Dermis blood vessel endothelial cell (primary cell): Measurements from ENCODE around the gene GLRX5. TPM values are rescaled to one million over a fixed set of nuclear protein-coding genes. Genes with fewer than 3 reads are reported as not detected.
"Not testable (repeated sequence)": the region's sequence is repeated elsewhere in the genome, so short reads cannot be mapped to it uniquely, and the experiment has no call there.

Experiments
- DNase-seq: peaks from one replicate; pipeline ENCODE4 v3.0.0; 2010
- total RNA-seq: library from RNA; depleted of rRNA; stranded (reverse); fragments of >200 nt; gene quantifications from 2 replicates; pipeline ENCODE4 v1.2.3, GENCODE V29; 2014

GLRX5 gene
- total RNA-seq, 1 donor from 2014 or later, result 50.2 TPM

GRCh38 chr14:95559203-95559602 lies 24.4 kb downstream of the GLRX5 start:
- no peak for DNase-seq

- peak; percentile 93 for DNase-seq
These were observed 26.2 kb downstream of the GLRX5 start for GRCh38 chr14:95561001-95561412.

GRCh38 chr14:95562892-95563685 lies 28.2 kb downstream of the GLRX5 start:
- DNase-seq, result peak; percentile 17

GRCh38 chr14:95564060-95564459 lies 29.2 kb downstream of the GLRX5 start:
- DNase-seq, result no peak

- DNase-seq, result no peak
These were observed 34.6 kb downstream of the GLRX5 start for GRCh38 chr14:95569440-95569839.

GRCh38 chr14:95573313-95573712 lies 38.5 kb downstream of the GLRX5 start:
- DNase-seq, result no peak

GRCh38 chr14:95575840-95576473 lies 41.1 kb downstream of the GLRX5 start:
- no peak for DNase-seq

- no peak for DNase-seq
These were observed 42.4 kb downstream of the GLRX5 start for GRCh38 chr14:95577067-95577800.

- DNase-seq, result no peak
These were observed 43.0 kb downstream of the GLRX5 start for GRCh38 chr14:95577870-95578269.

- DNase-seq, result not testable (repeated sequence)
These were observed 49.2 kb downstream of the GLRX5 start for GRCh38 chr14:95583836-95584617.

- no peak for DNase-seq
These were observed 51.2 kb downstream of the GLRX5 start for GRCh38 chr14:95585953-95586620.

GRCh38 chr14:95591182-95591581 lies 56.3 kb downstream of the GLRX5 start:
- not testable (repeated sequence) for DNase-seq

Other genes starting within 250 kb of the GLRX5 start
- 0.68 and 1.5 TPM in 2 replicates for gene CLMN, start 215.1 kb upstream of the GLRX5 start, total RNA-seq
- gene SYNE3, start 18.4 kb upstream of the GLRX5 start, total RNA-seq, result 15.5 and 33.6 TPM in 2 replicates
- gene TCL1B, start 151.4 kb downstream of the GLRX5 start, total RNA-seq, result not detected in 2 replicates
- gene TCL1A, start 179.1 kb downstream of the GLRX5 start, total RNA-seq, result not detected in 2 replicates